GM12878 (cell line): ENCODE data around the gene ECM2.

Source experiments
- CHD4 ChIP-seq: fragments of 200-600 bp; sonication (generic); IDR thresholded peaks from 2 replicates; pipeline ENCODE4 v1.6.1; 2016; ENCODE audit warnings: mild to moderate bottlenecking
- EGR1 ChIP-seq, 2 experiments: IDR thresholded peaks; 1 replicate in 1 of 2; 2 replicates in 1 of 2; pipeline ENCODE4 v1.6.1; 2011 to 2012; ENCODE audit warnings: low read depth in 2 of 2, low read length in 2 of 2, borderline replicate concordance in 1 of 2, mild to moderate bottlenecking in 1 of 2, moderate library complexity in 1 of 2
- HDAC2 ChIP-seq: fragments of 200-600 bp; sonication (generic); IDR thresholded peaks from 2 replicates; pipeline ENCODE4 v1.6.1; 2017
- REST ChIP-seq: IDR thresholded peaks from 2 replicates; pipeline ENCODE4 v1.6.1; 2012; ENCODE audit warnings: mild to moderate bottlenecking, low read depth, low read length
- SIN3A ChIP-seq: IDR thresholded peaks from 2 replicates; pipeline ENCODE4 v1.6.1; 2012; ENCODE audit warnings: low read depth, low read length, improper control_type of control experiment
- TARDBP ChIP-seq: IDR thresholded peaks from 2 replicates; pipeline ENCODE4 v1.6.1; 2016; ENCODE audit warnings: borderline replicate concordance

DNA sequence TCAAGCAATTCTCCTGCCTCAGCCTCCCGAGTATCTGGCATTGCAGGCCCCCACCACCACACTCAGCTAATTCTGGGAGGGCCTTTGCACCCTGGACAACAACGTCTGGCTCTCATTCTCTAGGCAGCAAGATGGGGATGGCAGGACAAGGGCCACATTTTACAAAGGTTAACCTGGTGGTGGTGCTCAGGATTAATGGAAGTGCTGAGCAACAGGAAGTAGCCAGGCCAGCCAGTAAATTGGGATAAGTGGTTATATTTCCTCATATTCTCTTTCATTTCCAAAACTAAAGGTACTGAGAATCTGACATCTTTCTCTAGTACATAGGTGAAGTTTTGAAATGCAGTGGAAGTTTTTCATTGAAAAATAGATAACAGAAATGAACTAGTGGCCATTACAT is 28.8 kb downstream of the ECM2 start:
- TF ChIP-seq TARDBP (no peak), REST (no peak), SIN3A (no peak), CHD4 (no peak), HDAC2 (no peak), EGR1 (IDR thresholded peaks at IDR 0.05; ENCODE audit: borderline replicate concordance in 1 of 2, low read depth in 2 of 2, low read length in 2 of 2) (no peak)
